Stimulated activated CD4-positive, alpha-beta T cell treated with anti-CD3 and anti-CD28 coated beads, Interleukin-2, amount 100 ng/mL, for 48 hours (primary cell): ENCODE results near the gene SEZ6.

Experiments
- DNase-seq, 2 donors: peaks; one replicate each; pipeline ENCODE4 v3.0.0-alpha.2; 2020

SEZ6 gene

GRCh38 chr17:29000973-29001372, 4.9 kb downstream of the SEZ6 start:
- no peak for DNase-seq

- DNase-seq = no peak
Measured at GRCh38 chr17:28999206-28999605, 6.6 kb downstream of the SEZ6 start.

DNA sequence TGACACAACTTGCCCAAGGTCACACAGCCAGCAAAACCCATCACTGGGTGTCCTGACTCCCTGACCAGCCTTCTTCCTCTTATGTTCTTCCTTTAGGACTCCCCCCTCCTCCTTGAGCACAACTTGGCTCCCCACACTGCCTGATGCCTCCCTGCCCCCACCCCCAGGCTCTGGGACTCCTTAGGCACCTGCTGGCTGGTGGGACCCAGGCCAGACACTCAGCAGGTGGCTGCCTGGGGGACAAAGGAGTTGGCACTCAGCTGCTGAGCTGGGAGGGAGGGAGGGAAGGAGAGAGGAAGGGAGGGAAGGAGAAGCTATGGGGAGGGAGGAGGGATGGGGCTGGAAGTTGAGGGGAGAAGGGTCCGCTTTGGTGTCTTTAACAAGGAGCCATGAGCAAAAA, 8.0 kb downstream of the SEZ6 start:
- DNase-seq = no peak

DNA sequence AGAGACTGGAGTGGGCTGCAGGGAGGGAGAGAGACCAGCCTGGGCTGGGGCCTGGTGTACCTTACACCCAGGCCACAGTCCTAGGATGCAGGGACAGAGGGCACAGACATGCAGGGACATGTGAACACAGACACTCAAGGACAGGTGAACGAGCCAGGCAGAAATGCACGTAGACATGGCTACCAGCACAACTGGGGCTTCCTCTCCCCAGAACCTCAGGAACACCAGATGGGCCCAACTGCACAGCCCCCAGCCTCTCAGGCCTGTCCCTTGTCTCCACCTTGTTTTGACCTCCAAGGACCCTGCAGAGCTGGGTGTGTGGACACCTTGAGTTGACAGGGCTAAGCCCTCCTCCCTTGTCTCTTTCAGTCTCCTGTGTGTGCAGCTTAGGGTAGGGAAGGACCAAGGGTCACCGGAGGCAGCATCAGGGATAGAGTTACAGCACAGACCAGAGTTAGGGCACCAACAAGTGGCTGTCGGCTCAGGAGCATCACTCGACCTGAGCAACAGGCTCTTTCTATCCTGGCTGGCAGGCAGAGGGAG, 9.2 kb downstream of the SEZ6 start:
- DNase-seq = no peak

DNA sequence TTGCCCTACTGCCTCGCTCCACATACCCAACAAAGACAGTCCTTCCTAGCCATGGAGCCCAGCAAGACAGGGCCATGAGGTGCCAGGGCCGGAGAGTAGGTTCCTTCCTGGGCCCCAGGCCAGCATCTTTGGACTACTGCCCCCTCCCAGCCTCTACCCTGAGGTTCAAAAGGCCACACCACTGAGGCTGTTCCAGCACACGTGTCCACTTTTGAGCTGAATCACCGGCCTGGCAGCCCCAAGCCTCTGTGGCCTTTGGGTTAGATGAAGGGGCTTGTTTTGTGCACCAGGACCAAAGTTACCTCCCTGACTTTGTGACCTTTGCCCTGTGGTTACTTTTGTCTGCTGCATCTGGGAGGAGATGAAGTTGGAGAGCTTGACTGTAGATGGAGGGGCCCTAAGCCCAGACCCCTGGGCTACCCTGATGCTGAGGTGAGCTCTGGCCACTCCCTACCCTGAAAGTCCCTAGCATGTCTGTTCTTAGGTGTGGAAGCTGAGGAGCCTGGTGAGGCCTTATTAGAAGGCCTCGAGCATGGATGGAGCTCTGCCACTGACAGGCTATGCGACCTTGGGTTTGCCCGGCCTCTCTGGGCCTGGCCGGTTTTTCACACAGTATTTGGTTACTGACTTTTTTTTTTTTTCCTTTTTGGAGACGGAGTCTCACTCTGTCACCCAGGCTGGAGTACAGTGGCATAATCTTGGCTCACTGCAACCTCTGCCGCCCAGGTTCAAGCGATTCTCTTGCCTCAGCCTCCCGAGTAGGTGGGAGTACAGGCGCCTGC, 12.0 kb downstream of the SEZ6 start:
- DNase-seq = no peak

- DNase-seq = no peak
Measured at GRCh38 chr17:28992625-28993600, 12.9 kb downstream of the SEZ6 start.

GRCh38 chr17:28992185-28992584, 13.6 kb downstream of the SEZ6 start:
- no peak for DNase-seq

DNA sequence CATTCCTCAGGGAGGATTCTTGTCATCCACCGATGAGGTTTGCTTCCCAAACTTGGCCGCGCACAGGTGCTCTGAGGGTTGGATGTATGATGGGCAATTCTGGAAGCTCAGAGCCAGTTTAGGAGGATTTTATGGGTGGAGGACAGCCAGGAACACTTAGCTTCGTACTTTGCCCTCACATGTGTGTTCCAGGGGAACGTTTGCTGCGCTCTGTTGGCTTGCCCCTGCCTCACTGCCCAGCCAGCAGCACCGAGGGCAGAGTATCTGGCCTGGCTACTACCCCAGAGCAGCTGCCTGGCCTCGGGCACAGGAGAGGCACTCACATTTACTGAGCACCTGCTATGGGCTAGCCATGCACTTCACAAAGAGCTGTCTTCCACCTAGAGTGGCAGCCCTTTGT, 14.1 kb downstream of the SEZ6 start:
- DNase-seq = no peak

DNA sequence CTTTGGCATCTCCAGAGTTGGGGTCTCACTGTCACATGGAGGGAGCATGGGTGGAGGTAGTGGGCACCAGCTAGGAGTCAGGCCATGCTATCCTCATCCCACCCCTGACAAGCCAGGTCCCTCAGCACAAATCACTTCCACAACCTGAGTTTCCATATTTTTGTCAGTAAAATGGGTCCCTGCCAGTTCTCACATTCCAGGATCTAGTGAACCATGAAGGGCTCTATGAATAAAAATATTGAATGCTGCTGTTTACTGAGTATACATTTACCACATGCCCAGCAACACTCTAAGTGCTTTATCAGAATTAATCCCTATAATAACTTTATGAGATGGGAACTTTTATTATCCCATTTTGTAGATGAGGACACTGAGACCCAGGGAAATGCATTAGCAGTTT, 16.8 kb downstream of the SEZ6 start:
- no peak for DNase-seq

GRCh38 chr17:28988475-28988874, 17.4 kb downstream of the SEZ6 start:
- DNase-seq = no peak

DNA sequence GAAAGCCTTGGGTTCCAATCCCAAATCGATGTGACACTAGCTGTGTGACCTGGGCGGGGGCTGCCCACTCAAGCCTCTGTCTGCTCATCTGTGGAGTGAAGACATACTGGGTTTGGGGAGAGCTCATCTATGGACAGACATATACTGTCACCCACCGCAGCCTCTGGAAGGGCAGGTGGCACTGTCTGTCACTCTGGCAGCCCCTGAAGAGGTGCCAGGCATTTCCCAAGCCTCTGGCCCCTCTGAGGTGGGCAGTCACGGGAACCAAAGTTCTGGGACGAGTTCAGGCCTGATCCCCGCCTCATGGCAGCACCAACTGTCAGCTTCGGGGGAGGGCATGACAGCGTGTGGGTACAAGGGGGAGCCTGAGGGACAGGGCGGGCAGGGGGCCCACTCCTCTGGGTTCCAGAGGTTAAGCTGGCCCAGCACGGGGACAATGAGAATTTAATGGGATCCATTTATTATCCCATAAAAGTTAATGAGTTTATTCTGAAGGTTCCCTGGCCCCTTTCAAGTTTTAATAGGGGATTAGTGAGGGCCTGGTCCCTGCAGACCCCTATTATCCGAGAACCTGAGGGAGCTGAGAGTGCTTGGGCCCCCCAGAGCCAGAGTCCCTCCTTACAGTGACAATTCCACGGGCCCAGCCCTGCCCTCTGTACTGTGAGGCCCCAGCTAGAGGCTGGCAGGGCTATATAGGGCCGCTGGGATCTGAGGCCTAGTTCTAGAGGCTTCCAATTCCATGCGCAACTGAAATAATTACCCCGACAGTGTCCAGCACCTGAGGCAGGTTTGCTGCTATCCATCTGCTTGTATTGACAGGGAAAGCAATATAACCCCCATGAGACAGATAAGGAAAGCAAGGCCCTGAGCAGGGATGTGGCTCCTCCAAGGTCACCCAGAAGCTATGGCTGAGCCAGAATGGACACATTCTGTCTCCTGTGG, 18.8 kb downstream of the SEZ6 start:
- no peak for DNase-seq

DNA sequence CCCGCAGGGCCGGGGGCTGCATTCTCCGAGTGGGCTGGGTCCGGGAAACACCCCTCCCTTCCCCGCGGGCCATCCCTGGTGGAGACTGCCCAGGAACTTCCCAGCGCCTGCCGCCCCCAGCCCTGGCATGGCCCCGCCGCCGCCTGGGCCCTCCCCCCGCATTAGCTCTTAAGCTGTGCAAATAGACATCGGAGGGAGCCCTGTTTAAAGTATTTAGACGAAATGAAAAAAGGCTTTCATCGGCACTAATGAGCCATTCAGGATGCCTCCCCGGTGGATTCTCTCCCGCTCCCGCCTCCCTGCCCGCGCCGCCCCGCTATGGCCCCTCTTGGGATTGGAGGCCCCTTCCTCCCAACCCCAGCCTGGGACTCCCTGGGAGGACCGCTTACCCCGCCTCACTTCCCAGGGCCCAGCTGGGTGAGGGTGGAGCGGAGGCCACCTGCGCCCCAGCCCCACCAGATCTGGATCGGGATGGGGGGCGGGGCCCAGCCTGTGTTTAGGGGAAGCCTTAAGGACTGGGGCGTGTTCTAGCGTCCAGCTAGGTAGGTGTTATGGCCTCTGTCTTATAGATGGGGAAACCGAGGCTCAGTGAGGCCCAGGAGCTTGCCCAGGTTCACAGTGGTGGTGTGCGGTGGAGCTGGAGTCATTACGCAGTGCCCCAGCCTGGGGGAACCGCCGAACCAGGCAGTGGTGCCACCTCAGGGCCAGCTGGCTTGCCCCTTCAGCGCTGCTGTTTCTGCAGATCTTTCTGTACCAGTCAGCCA, 19.7 kb downstream of the SEZ6 start:
- no peak for DNase-seq

- no peak for DNase-seq
Measured at GRCh38 chr17:28983286-28984230, 22.3 kb downstream of the SEZ6 start.

- DNase-seq = peak in 1 of 2 donors; percentile 12
Measured at GRCh38 chr17:28982131-28982793, 23.6 kb downstream of the SEZ6 start.

DNA sequence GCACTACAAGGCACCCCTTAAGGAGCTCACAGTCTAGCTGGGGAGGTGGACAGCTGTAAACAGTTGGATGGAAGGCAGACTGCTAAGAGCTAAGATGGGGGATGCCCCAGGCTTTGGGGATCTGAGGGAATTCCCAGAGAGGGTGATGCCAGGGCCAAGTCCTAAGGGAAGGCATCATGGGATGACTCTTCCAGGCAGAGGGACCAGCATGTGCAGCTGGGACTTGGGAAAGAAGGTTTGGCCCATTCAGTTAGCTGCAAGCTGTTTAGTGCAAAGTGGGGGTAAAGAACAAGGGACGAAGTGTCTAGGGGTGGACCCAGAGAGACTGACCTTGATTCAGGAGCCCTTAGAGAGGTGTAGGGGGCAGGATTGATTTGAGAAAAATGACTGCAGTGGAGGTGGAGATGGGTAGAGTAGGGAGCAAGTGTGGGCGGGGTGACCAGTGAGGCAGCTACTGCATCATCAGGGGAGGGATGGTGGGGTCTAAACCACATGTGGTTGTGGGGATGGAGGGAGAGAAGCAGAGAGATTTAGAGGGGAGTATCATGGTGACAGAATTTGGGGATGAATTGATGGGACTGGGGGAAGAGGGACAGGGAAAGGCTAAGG, 27.4 kb downstream of the SEZ6 start:
- no peak for DNase-seq

GRCh38 chr17:28977659-28978355, 28.0 kb downstream of the SEZ6 start:
- no peak for DNase-seq

- no peak for DNase-seq
Measured at GRCh38 chr17:28975646-28976045, 30.2 kb downstream of the SEZ6 start.

DNA sequence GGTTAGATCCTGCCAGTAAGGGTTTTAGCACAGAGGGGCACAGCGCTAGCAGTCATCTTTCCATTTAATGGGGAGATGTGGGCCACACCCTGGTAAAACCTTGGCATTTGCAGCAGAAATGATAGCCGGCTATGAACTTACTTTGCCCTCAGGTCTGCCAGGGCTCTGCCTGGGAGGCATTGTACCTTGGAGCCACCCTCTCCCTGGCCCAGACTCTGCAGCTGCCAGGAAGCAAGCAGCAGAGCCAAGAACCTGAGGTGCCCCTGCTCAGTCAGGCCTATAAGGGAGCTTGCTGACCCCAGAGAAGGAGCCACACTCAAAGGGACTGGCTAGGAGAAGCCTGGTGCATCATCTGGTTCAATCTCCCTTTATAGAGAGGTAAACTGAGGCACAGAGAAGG, 30.8 kb downstream of the SEZ6 start:
- no peak for DNase-seq

GRCh38 chr17:28974451-28974850, 31.4 kb downstream of the SEZ6 start:
- DNase-seq = no peak
